Urinary bladder (tissue), 4 donors: ENCODE results near the gene MEI1. TPM values are rescaled to one million over a fixed set of nuclear protein-coding genes. Genes with fewer than 3 reads are reported as not detected.

Source experiments
- DNase-seq: peaks from one replicate; pipeline ENCODE4 v3.0.0-alpha.2; 2015; ENCODE audit errors: extremely low spot score
- H3K27ac ChIP-seq: one replicate; pipeline ENCODE4 v1.5.1; 2013; ENCODE audit warnings: low read depth, mild to moderate bottlenecking, moderate library complexity
- H3K36me3 ChIP-seq: one replicate; pipeline ENCODE4 v1.6.1; 2013; ENCODE audit warnings: mild to moderate bottlenecking, moderate library complexity; ENCODE audit not compliant: insufficient read depth
- H3K4me1 ChIP-seq: one replicate; pipeline ENCODE4 v1.6.1; 2013; ENCODE audit warnings: mild to moderate bottlenecking, moderate library complexity; ENCODE audit not compliant: insufficient read depth
- H3K4me3 ChIP-seq: one replicate; pipeline ENCODE4 v1.5.1; 2013; ENCODE audit warnings: low read depth, low read length
- WGBS: extraction: QIAGEN DNeasy Blood & Tissue Kit; methylation state at CpG from one replicate; pipeline ENCODE4 v1.1.7; 2013; 5-methylcytosine and 5-hydroxymethylcytosine counted together
- polyA plus RNA-seq: library from polyadenylated mRNA; stranded (reverse); fragments of 200-250 nt; gene quantifications from one replicate; pipeline ENCODE4 v1.2.3, GENCODE V29; 2013
- total RNA-seq: library from RNA; depleted of rRNA; stranded (reverse); fragments of >200 nt; gene quantifications from one replicate; pipeline ENCODE4 v1.2.3, GENCODE V29; 2014
- donor health status: healthy with polysubstance abuse.
- donor health status: healthy.

The MEI1 gene
- total and polyA plus RNA-seq, 2 donors = 0.95 to 1.3 TPM

DNA sequence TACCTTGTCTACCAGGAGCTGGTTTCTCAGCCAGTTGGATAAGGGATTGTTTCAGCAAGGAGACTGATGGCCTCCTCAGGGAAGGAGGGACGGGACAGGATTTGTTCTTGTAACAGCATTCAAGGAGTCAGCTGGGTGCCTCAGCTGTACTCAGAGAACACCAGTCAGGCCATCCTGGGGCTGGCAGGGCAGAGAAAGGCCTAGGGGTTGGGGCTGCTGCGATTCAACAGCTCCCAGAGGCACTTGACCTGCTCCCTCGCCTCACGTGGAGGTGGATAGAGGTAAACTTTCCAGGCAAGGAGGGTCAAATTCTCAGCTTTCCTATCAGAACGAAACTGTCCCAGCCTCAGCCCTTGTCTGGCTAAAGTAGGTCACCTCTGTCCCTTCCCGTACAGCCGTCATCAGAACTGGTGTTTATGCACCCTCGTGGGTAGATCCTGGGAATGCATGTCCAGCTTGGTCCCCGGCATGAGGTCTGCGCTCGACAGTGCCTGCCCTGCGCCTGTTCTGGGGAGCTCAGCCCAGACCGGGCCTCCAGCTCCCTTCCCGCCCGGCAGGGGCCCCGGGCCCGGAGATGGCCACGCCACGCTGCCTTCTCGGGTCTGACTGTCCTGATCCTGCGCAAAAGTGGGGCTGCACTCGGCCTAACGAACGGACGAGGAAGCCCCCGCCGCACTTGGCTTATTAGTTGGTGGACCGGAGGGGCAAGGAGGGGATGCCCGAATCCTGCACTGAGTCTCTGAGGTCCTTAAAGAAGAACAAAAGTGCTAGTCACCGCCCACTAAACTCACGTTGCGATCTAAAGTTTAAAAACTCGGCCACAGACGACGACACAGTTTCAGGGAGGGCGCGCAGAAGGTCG is 100.4 kb downstream of the MEI1 start:
- 14% methylated on average over 38 of the region's 38 CpGs for WGBS
- peak overlapping the region; percentile 68 for H3K4me3 ChIP-seq
- H3K36me3 ChIP-seq = no peaks in the 10 kb centered on the region
- peak overlapping the region; percentile 73 for H3K27ac ChIP-seq
- H3K4me1 ChIP-seq = no peaks in the 10 kb centered on the region
- DNase-seq = peak; percentile 7

DNA sequence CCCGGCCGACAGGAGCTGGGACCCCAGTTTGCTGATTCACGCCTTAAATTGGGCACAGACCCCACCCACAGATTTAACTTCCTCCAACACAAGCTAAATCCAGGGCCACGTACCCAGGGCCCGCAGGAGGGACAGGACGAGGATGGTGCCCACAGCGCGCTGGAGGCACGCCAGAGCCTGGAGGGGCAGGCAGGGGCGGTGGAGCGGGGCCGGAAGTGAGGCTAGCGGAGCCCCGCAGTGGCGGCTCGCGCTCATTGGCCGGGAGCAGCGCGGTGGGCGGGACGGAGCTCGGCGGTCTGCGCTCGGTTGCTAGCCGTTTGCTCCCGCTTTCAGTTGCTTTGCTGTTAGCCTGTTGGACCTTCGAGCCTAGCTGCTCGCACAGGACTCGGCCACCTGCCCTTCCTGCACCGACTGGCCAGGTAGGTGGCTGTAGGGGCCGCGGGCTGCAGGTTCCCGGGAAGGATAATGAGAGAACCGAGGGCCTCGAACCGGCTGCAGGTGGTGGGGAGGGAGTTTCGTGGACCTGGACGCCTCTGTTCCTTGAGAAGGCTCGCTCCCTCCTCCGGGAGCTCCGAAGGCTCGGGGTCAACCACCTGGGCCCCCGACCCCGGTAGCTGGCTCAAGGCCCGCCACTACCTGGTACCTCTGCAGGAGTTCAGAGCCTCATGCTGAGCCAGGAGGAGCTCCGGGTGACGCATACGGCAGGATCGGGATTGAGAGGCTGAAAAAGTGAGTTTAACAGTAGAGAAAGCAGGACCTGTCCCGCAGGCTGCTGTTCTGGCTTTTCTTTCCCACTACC is 101.2 kb downstream of the MEI1 start, which contains the start of gene CCDC134:
Gene CCDC134, plus strand, starts transcription at position 332 of the 799 bp plus-strand sequence. CDS start 8,212 bp downstream, outside the sequence.
- DNase-seq = peak; percentile 63
- H3K4me1 ChIP-seq = no peaks in the 10 kb centered on the region
- under 1% methylated on average over 52 of the region's 52 CpGs for WGBS

DNA sequence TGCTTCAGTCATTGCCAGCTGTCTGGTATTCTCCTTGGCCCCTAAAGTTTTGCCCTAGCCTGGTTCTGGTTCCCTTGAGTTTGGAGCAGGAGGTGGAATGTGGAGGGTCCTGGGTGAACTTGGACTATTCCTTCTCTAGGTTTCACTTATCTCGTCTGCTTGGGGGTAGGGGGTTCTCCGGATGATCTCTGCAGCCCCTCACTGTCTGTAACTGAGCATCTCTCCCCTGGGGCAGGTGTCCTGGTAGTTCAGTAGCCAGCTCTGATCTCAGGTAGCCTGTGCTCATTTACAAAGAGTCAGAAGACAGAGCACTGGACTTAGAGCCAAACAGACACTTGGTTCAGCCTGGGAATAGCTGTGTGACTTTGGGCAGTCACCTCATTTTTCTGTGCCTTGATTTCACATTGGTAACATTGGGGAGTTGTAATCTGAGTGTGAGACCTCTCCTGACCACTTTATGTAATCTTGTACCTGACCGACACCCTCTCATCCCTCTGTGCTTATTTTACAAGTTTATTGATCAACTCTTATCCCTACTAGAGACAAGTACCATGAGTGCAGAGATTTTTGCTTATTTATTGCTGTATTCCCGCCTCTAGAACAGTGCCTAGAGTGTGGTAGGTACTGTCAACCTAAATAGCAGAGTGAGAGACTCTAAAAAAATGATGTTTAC is 102.0 kb downstream of the MEI1 start:
- Histone ChIP-seq H3K4me1 (no peaks in the 10 kb centered on the region), H3K36me3 (no peaks in the 10 kb centered on the region), H3K27ac (no peak overlapping the region), H3K4me3 (peak overlapping the region; percentile 68)
- WGBS = 35% methylated on average over 4 of the region's 4 CpGs
- DNase-seq = no peak

More for the DNA sequence above, 101.2 kb downstream of the MEI1 start, which contains the start of gene CCDC134:
- H3K27ac ChIP-seq = peak within 1 kb of the TSS; percentile 73
- no peaks in the 10 kb centered on the region for H3K36me3 ChIP-seq
- H3K4me3 ChIP-seq = peak within 1 kb of the TSS; percentile 68

GRCh38 chr22:41801886-41802285 is 102.6 kb downstream of the MEI1 start:
- no peak overlapping the region for H3K27ac ChIP-seq

DNA sequence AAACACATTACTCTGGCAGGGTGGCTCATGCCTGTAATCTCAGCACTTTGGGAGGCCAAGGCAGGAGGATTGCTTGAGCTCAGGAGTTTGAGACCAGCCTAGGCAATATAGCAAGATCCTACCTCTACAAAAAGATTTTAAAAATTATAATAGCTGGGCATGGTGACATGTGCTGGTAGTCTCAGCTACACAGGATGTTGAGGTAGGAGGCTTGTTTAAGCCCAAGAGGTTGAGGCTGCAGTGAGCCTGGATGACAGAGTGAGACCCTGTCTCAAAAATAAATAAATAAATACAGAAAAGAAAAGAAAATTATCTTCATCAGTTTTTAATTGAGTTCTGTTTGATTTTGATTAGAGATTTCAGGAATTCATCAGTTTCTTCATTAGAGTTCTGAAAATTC is 106.3 kb downstream of the MEI1 start:
- DNase-seq = no peak
- no peaks in the 10 kb centered on the region for H3K4me1 ChIP-seq
- no peak overlapping the region for H3K27ac ChIP-seq
- H3K4me3 ChIP-seq = no peak overlapping the region
- H3K36me3 ChIP-seq = no peaks in the 10 kb centered on the region

More at GRCh38 chr22:41801886-41802285, 102.6 kb downstream of the MEI1 start:
- no peak for DNase-seq
- Histone ChIP-seq H3K36me3 (no peaks in the 10 kb centered on the region), H3K4me1 (no peaks in the 10 kb centered on the region), H3K4me3 (no peak overlapping the region)
- 63% methylated on average over 2 of the region's 2 CpGs for WGBS

- Histone ChIP-seq H3K27ac (no peak overlapping the region), H3K4me3 (no peak overlapping the region), H3K4me1 (no peaks in the 10 kb centered on the region), H3K36me3 (no peaks in the 10 kb centered on the region)
- 83% methylated on average over 6 of the region's 6 CpGs for WGBS
- DNase-seq = no peak
Measured at GRCh38 chr22:41808400-41808799, 109.1 kb downstream of the MEI1 start.

DNA sequence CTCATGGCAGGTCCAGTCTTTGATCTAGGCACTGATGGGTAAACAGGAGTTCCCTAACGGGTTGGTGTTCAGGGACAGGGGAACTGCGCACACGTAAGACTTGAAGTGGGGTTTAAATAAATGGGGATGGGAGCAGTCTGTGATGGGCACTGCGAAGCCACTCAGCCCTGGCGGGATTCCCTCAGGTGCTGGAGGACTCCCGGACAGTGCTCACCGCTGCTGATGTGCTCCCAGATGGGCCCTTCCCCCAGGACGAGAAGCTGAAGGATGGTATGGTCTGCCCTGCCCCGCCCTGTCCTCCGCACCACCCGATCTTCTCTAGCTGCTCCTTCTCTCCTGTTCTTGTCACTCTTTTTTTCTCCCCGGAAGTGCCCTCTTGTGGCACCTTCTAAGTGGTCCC is 110.7 kb downstream of the MEI1 start:
- Histone ChIP-seq H3K36me3 (no peaks in the 10 kb centered on the region), H3K4me3 (no peak overlapping the region), H3K4me1 (no peaks in the 10 kb centered on the region), H3K27ac (no peak overlapping the region)
- 93% methylated on average over 12 of the region's 12 CpGs for WGBS
- no peak for DNase-seq

GRCh38 chr22:41812805-41813545 is 113.7 kb downstream of the MEI1 start:
- WGBS = 95% methylated on average over 16 of the region's 16 CpGs
- H3K27ac ChIP-seq = no peak overlapping the region
- H3K4me1 ChIP-seq = no peaks in the 10 kb centered on the region
- H3K36me3 ChIP-seq = no peaks in the 10 kb centered on the region
- no peak for DNase-seq
- no peak overlapping the region for H3K4me3 ChIP-seq

GRCh38 chr22:41813726-41814410 is 114.6 kb downstream of the MEI1 start:
- WGBS = 96% methylated on average over 9 of the region's 9 CpGs
- no peak for DNase-seq
- Histone ChIP-seq H3K4me1 (no peaks in the 10 kb centered on the region), H3K36me3 (no peaks in the 10 kb centered on the region), H3K4me3 (no peak overlapping the region), H3K27ac (no peak overlapping the region)

GRCh38 chr22:41815716-41816115 is 116.4 kb downstream of the MEI1 start:
- H3K36me3 ChIP-seq = no peaks in the 10 kb centered on the region
- no peak for DNase-seq
- no peaks in the 10 kb centered on the region for H3K4me1 ChIP-seq
- no peak overlapping the region for H3K27ac ChIP-seq
- WGBS = 90% methylated on average over 3 of the region's 3 CpGs
- no peak overlapping the region for H3K4me3 ChIP-seq

DNA sequence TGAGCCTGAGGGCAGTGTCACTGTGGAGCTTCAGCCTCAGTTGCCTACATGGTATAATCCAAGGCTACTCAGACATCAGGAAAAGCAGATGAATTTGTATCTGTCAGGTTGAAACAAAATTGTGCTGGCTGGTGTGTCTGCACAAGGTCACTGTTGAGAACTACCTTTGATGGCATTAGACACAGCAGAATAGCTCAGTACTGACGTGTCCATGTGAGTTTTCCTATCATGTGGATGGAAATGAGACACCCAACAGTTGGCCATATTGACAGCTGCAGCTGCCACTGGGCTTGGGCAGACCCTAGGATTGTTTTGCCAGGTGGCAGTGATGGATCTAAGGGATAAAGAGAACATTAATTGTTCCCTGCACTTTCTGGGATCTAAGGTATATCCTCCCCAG is 116.9 kb downstream of the MEI1 start:
- H3K4me1 ChIP-seq = no peaks in the 10 kb centered on the region

DNA sequence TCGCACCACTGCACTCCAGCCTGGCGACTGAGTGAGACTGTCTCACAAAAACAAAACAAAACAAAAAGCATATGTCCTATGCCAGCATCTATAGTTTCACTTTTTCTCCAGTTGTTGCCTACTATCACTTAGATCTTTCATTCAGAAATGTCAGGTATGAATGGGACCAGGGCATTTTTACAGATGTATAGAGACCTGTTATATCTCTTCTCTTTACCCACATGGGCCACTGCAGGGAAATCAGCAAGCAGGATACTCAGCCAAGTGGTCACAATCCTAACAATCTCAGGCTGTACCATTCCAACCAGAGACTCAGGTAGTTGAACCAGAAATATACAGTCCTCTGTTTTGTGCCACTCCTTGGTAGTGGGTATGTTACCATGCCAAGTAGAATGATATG is 117.6 kb downstream of the MEI1 start:
- Histone ChIP-seq H3K4me3 (no peak overlapping the region), H3K36me3 (no peaks in the 10 kb centered on the region), H3K27ac (no peak overlapping the region), H3K4me1 (no peaks in the 10 kb centered on the region)
- 97% methylated on average over 2 of the region's 2 CpGs for WGBS
- DNase-seq = no peak

More for the DNA sequence above, 116.9 kb downstream of the MEI1 start:
- DNase-seq = no peak
- WGBS = 96% methylated on average over 1 of the region's 1 CpG
- Histone ChIP-seq H3K4me3 (no peak overlapping the region), H3K27ac (no peak overlapping the region), H3K36me3 (no peaks in the 10 kb centered on the region)
